Measurements from ENCODE around the gene RIN2.

The RIN2 gene

GRCh38 chr20:19765913-19766312, 7.9 kb downstream of the RIN2 start:
- no peak for DNase-seq

- DNase-seq = no peak
Measured at GRCh38 chr20:19767070-19767469, 9.0 kb downstream of the RIN2 start.

- no peak for DNase-seq
Measured at GRCh38 chr20:19768325-19768842, 10.3 kb downstream of the RIN2 start.

GRCh38 chr20:19769507-19769906, 11.4 kb downstream of the RIN2 start:
- DNase-seq = no peak

- no peak for DNase-seq
Measured at GRCh38 chr20:19770375-19770774, 12.3 kb downstream of the RIN2 start.

GRCh38 chr20:19771031-19771430, 13.0 kb downstream of the RIN2 start:
- no peak for DNase-seq

GRCh38 chr20:19773471-19773870, 15.4 kb downstream of the RIN2 start:
- DNase-seq = no peak

- DNase-seq = no peak
Measured at GRCh38 chr20:19774135-19774933, 16.3 kb downstream of the RIN2 start.

- no peak for DNase-seq
Measured at GRCh38 chr20:19775353-19776253, 17.5 kb downstream of the RIN2 start.

- no peak for DNase-seq
Measured at GRCh38 chr20:19777315-19777714, 19.3 kb downstream of the RIN2 start.

GRCh38 chr20:19777981-19778380, 19.9 kb downstream of the RIN2 start:
- DNase-seq = no peak

- DNase-seq = no peak
Measured at GRCh38 chr20:19778404-19778803, 20.3 kb downstream of the RIN2 start.

GRCh38 chr20:19779634-19780033, 21.6 kb downstream of the RIN2 start:
- no peak for DNase-seq

GRCh38 chr20:19780261-19780660, 22.2 kb downstream of the RIN2 start:
- no peak for DNase-seq

GRCh38 chr20:19781235-19781634, 23.2 kb downstream of the RIN2 start:
- DNase-seq = no peak

- DNase-seq = no peak
Measured at GRCh38 chr20:19782669-19783068, 24.6 kb downstream of the RIN2 start.

- no peak for DNase-seq
Measured at GRCh38 chr20:19783966-19784401, 25.9 kb downstream of the RIN2 start.

- peak; percentile 43 for DNase-seq
Measured at GRCh38 chr20:19784511-19785172, 26.6 kb downstream of the RIN2 start.

GRCh38 chr20:19785173-19785982, 27.3 kb downstream of the RIN2 start:
- no peak for DNase-seq

GRCh38 chr20:19785983-19786285, 27.9 kb downstream of the RIN2 start:
- no peak for DNase-seq

GRCh38 chr20:19786311-19786710, 28.3 kb downstream of the RIN2 start:
- DNase-seq = no peak

- DNase-seq = no peak
Measured at GRCh38 chr20:19787366-19787765, 29.3 kb downstream of the RIN2 start.

- no peak for DNase-seq
Measured at GRCh38 chr20:19789009-19789408, 31.0 kb downstream of the RIN2 start.
